Purkinje cell (primary cell): ENCODE data around the gene SANBR. TPM values are rescaled to one million over a fixed set of nuclear protein-coding genes. Genes with fewer than 3 reads are reported as not detected.

ENCODE experiments used
- polyA plus RNA-seq: library from polyadenylated mRNA; unstranded; fragments of >200 nt; fragmentation: Nextera tagmentation; gene quantifications from 2 replicates; pipeline ENCODE4 v1.2.1, GENCODE V29; 2014

The SANBR gene
- polyA plus RNA-seq, result 12.2 and 12.5 TPM in 2 replicates

DNA sequence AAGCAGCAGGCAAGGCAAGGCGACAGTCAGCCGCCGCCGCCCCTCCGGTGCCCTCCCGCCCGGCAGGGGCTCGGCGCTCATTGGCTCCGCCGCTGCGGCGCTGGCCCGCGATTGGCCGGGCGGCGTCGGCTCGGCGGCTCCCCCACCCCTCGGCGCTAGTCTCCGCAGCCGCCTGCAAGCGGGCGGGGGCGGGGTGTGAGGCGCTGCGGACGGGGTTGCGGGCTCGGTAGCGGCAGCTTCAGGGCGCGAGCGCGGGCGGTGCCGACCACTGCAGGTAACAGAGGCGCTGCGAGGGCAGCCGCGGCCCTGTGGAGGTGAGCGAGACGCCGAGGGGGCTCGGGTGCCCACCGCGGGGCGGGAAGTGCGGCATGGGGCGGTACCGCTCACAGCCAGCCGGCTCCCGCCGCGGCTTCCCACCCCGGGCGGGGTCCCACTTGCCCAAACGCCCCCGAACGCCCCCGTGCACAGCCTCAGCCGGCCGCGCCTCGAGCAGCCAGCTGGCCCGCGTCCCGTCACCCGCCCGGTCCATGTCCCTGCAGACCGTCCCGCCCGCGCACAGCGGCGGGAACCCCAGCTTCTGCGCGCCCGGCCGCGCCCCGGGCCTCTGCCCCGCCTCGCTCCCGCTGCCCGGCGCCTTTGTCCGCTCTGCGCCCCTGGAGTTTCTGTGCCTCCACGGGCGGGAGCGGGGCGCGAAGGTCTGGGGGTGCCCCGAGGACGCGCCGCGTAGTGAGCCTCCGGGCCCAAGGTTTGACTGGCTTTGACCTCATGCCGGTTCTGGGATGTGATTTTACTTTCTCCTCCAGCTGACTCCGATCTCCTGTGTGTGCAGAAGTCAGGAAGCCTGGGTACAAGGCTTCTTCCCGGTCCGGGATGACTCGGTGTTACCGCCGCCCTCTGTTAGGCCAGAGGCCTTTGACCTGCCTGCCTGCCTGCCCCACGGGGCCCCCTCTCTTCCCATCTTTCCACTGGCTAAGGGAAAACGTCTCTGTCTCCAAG is at the start of gene SANBR:
TSS of gene SANBR (plus strand) at position 158 of the 996 bp plus-strand sequence. CDS start 4,480 bp downstream, outside the sequence.

DNA sequence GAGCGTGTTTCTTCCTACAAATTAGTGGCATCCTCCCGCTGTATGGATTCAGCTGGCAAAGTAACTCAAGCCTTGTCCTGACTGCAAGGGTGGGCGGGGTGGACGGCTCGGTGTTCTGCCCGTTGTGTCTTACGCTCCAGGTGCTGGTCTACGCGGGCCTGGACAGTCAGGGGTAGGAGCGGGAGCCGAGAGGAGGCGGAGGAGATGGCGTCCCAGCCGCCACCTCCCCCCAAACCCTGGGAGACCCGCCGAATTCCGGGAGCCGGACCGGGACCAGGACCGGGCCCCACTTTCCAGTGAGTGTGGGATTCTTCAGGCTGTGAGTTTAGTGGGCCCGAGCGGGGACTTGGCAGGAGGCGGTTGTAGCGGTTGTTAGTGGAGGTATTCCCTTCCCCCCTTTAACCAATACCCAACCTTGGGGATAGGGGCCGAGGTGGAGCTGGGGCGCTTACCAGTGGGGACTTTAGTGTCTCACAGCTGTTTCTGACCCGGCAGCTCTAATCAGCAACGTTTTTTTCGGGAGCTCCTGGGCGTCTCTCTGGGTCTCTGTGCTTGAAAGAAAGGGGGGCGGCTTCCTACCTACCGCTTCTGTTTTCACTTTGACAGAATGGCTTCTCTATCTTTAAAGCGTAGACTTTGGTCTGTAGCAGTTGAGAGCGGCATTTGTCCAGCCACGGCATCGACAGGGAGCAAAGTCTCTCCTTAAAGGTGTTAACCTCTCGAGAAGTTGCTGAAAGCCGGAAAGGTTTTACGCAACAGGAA is 47.9 kb upstream of the SANBR start, which contains the start of the genes PEX13 and PUS10:
TSS of gene PEX13 (plus strand) at position 165 of the 762 bp plus-strand sequence. CDS start at position 205, 40 bp downstream.
TSS of gene PUS10 (minus strand) at position 700 of the 762 bp plus-strand sequence. CDS start 6,365 bp downstream, outside the sequence.

Other genes with a start within 250 kb of the SANBR start
- 3.8 and 4.9 TPM in 2 replicates for gene REL, start 184.3 kb upstream of the SANBR start, polyA plus RNA-seq
- gene PEX13, start 48.2 kb upstream of the SANBR start, polyA plus RNA-seq, result 10.6 and 10.8 TPM in 2 replicates
- 10.8 and 13.7 TPM in 2 replicates for gene PUS10, start 47.6 kb upstream of the SANBR start, polyA plus RNA-seq
- gene C2orf74, start 96.3 kb downstream of the SANBR start, polyA plus RNA-seq, result 296 and 302 TPM in 2 replicates